OCI-LY1 (cell line): ENCODE results near the gene BAIAP2L2.

Experiments
- H2AFZ ChIP-seq: fragments of 200-600 bp; sonication (generic), shearing (Covaris generic); 2 replicates; pipeline ENCODE4 v1.6.0; 2014; ENCODE audit warnings: antibody characterized with exemption, mild to moderate bottlenecking, low read length
- H3F3A ChIP-seq: fragments of 200-600 bp; sonication (generic), shearing (Covaris generic); 2 replicates; pipeline ENCODE4 v1.6.0; 2014; ENCODE audit warnings: mild to moderate bottlenecking, antibody characterized with exemption, low read length, moderate library complexity; ENCODE audit not compliant: insufficient read depth
- H3K27ac ChIP-seq: fragments of 200-600 bp; sonication (generic); 2 replicates; pipeline ENCODE4 v1.5.1; 2014; ENCODE audit warnings: low read length, mixed run types, mild to moderate bottlenecking, low read depth; ENCODE audit not compliant: poor library complexity, severe bottlenecking
- H3K27me3 ChIP-seq: fragments of 200-600 bp; sonication (generic); 2 replicates; pipeline ENCODE4 v1.6.0; 2014; ENCODE audit warnings: antibody characterized with exemption, mild to moderate bottlenecking, low read length, moderate library complexity; ENCODE audit not compliant: insufficient read depth
- H3K36me3 ChIP-seq: fragments of 200-600 bp; sonication (generic); 2 replicates; pipeline ENCODE4 v1.6.1; 2014; ENCODE audit warnings: mild to moderate bottlenecking, antibody characterized with exemption, low read length, moderate library complexity, mixed read lengths; ENCODE audit not compliant: insufficient read depth
- H3K4me1 ChIP-seq: fragments of 200-600 bp; sonication (generic); 2 replicates; pipeline ENCODE4 v1.5.1; 2014; ENCODE audit warnings: mild to moderate bottlenecking, low read length, moderate library complexity; ENCODE audit not compliant: insufficient read depth, severe bottlenecking
- H3K4me2 ChIP-seq: fragments of 200-600 bp; sonication (generic), shearing (Covaris generic); 2 replicates; pipeline ENCODE4 v1.6.1; 2014; ENCODE audit warnings: low read length
- H3K4me3 ChIP-seq: fragments of 200-600 bp; sonication (generic); 2 replicates; pipeline ENCODE4 v1.5.1; 2014; ENCODE audit warnings: low read length, low read depth, mild to moderate bottlenecking, mixed read lengths; ENCODE audit not compliant: poor library complexity, severe bottlenecking
- H3K79me2 ChIP-seq: fragments of 200-600 bp; shearing (Covaris generic); 2 replicates; pipeline ENCODE4 v1.6.1; 2016; ENCODE audit warnings: mixed run types, low read length, mixed read lengths; ENCODE audit not compliant: insufficient read depth
- H3K9ac ChIP-seq: fragments of 200-600 bp; sonication (generic), shearing (Covaris generic); 2 replicates; pipeline ENCODE4 v1.6.1; 2014; ENCODE audit warnings: mild to moderate bottlenecking, low read length, mixed read lengths
- H3K9me2 ChIP-seq: fragments of 200-600 bp; sonication (generic), shearing (Covaris generic); 2 replicates; pipeline ENCODE4 v1.6.1; 2014; ENCODE audit warnings: low read depth, mild to moderate bottlenecking, low read length, mixed read lengths
- H3K9me3 ChIP-seq: fragments of 200-600 bp; shearing (Covaris generic); 2 replicates; pipeline ENCODE4 v1.6.1; 2014; ENCODE audit warnings: low read length, mixed read lengths
- H4K20me1 ChIP-seq: fragments of 200-600 bp; sonication (generic), shearing (Covaris generic); 2 replicates; pipeline ENCODE4 v1.6.0; 2016; ENCODE audit warnings: mild to moderate bottlenecking, low read length; ENCODE audit not compliant: insufficient read depth
- EZH2 ChIP-seq: fragments of 200-600 bp; sonication (generic), shearing (Covaris generic); IDR thresholded peaks from 2 replicates; pipeline ENCODE4 v1.8.0; 2017; ENCODE audit warnings: borderline replicate concordance, mixed run types, mild to moderate bottlenecking, antibody characterized with exemption, low read length, moderate library complexity, mixed read lengths
- TF ChIP-seq, protein P1 (sequence below): fragments of 200-600 bp; sonication (generic), shearing (Covaris generic); IDR thresholded peaks from 2 replicates; pipeline ENCODE4 v1.5.1; 2017; ENCODE audit warnings: mild to moderate bottlenecking, antibody characterized with exemption, low read length, moderate library complexity, mixed read lengths

Gene BAIAP2L2

GRCh38 chr22:38136607-38137006, 26.1 kb upstream of the BAIAP2L2 start:
- Histone ChIP-seq H2AFZ (no peak overlapping the region), H3K4me1 (no peaks in the 10 kb centered on the region), H3K9ac (no peak overlapping the region), H3K4me2 (no peak overlapping the region), H3F3A (no peaks in the 10 kb centered on the region), H3K79me2 (no peaks in the 10 kb centered on the region), H3K36me3 (peaks cover 9% of the 10 kb centered on the region; the same call in 1 of the 2 replicates), H3K4me3 (no peak overlapping the region), H3K27me3 (no peaks in the 10 kb centered on the region), H3K9me3 (no peaks in the 10 kb centered on the region), H3K9me2 (no peaks in the 10 kb centered on the region), H3K27ac (no peak overlapping the region), H4K20me1 (no peaks in the 10 kb centered on the region)
- TF ChIP-seq, protein P1, sequence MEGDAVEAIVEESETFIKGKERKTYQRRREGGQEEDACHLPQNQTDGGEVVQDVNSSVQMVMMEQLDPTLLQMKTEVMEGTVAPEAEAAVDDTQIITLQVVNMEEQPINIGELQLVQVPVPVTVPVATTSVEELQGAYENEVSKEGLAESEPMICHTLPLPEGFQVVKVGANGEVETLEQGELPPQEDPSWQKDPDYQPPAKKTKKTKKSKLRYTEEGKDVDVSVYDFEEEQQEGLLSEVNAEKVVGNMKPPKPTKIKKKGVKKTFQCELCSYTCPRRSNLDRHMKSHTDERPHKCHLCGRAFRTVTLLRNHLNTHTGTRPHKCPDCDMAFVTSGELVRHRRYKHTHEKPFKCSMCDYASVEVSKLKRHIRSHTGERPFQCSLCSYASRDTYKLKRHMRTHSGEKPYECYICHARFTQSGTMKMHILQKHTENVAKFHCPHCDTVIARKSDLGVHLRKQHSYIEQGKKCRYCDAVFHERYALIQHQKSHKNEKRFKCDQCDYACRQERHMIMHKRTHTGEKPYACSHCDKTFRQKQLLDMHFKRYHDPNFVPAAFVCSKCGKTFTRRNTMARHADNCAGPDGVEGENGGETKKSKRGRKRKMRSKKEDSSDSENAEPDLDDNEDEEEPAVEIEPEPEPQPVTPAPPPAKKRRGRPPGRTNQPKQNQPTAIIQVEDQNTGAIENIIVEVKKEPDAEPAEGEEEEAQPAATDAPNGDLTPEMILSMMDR = no peak
- TF ChIP-seq EZH2 = no peak

DNA sequence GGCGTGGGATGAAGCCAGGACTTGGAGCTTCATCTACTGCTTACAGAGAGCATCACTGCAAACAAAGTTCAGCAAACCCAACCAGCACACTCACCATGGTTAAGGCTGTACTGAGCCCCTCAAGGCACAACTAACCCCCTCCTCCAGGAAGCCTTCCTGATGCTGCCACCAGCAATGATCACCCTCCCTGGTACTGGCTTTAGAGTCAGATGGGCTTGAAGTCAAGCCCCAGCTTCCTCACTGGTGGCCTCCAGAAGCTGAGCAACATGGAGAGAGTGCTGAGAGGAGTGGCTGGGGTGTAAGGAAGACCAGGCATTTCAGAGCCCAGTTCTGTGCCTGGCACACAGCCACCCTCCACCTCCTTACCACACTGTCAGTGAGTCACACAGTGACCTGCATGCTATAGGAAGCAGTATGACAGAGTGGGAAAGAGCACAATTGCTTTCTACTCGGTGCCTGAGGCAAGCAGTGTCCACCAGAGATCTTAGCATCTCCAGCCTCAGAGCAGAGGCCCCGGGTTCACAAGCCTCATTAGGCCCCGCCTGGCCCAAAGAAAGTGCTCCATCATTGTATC, 24.7 kb upstream of the BAIAP2L2 start:
- H3K9me3 ChIP-seq = no peaks in the 10 kb centered on the region
- H3K4me3 ChIP-seq = no peak overlapping the region
- no peaks in the 10 kb centered on the region for H3K9me2 ChIP-seq
- H3K4me1 ChIP-seq = no peaks in the 10 kb centered on the region
- H3K27me3 ChIP-seq = no peaks in the 10 kb centered on the region
- no peaks in the 10 kb centered on the region for H4K20me1 ChIP-seq
- no peak overlapping the region for H3K9ac ChIP-seq
- no peak overlapping the region for H3K4me2 ChIP-seq
- peaks cover 9% of the 10 kb centered on the region; the same call in 1 of the 2 replicates for H3K36me3 ChIP-seq
- no peaks in the 10 kb centered on the region for H3F3A ChIP-seq
- no peak overlapping the region for H2AFZ ChIP-seq
- TF ChIP-seq EZH2 = no peak
- TF ChIP-seq, protein P1 = no peak
- no peak overlapping the region for H3K27ac ChIP-seq
- no peaks in the 10 kb centered on the region for H3K79me2 ChIP-seq

DNA sequence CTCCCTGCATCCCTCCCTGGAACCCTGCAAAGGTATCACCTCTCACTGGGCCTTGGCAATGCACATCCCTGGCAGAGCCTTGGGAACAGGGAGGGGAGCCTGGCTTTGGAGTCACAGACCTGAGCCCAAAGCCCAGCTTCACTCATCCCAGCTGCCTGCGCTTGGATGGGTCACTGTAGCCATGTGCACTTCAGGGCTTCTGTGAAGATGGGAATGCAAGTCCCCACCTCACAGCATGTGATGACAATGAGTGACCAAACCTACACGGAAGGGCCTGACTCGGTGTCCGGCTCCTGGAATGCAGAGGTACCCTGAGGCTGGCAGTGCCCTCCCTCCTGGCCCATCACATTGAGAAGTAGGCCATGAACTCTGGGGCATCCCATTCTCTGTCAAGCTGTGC, 22.8 kb upstream of the BAIAP2L2 start:
- 0 out of 2 replicates have a peak, but pooled peaks cover 5% of the 10 kb centered on the region for H3K36me3 ChIP-seq
- no peaks in the 10 kb centered on the region for H3K9me2 ChIP-seq

More for the DNA sequence above, 22.8 kb upstream of the BAIAP2L2 start:
- H3K4me2 ChIP-seq = no peak overlapping the region
- H4K20me1 ChIP-seq = no peaks in the 10 kb centered on the region
- H3F3A ChIP-seq = no peaks in the 10 kb centered on the region
- H3K9me3 ChIP-seq = no peaks in the 10 kb centered on the region
- no peak for TF ChIP-seq EZH2
- TF ChIP-seq, protein P1 = no peak
- no peak overlapping the region for H2AFZ ChIP-seq
- no peak overlapping the region for H3K4me3 ChIP-seq
- no peaks in the 10 kb centered on the region for H3K4me1 ChIP-seq
- H3K9ac ChIP-seq = no peak overlapping the region
- no peaks in the 10 kb centered on the region for H3K79me2 ChIP-seq
- no peak overlapping the region for H3K27ac ChIP-seq
- no peaks in the 10 kb centered on the region for H3K27me3 ChIP-seq
